Left cardiac atrium (tissue), 4 donors: Measurements from ENCODE around the gene NEGR1. TPM values are rescaled to one million over a fixed set of nuclear protein-coding genes. Genes with fewer than 3 reads are reported as not detected.

Source experiments
- ATAC-seq, 2 donors: fragments of 200-7000 bp; cut with Tn5 transposase; one replicate each; pipeline ENCODE4 v1.9.1; 2020; ENCODE audit warnings: mild to moderate bottlenecking in 2 of 2, moderate library complexity in 2 of 2
- DNase-seq: peaks from one replicate; pipeline ENCODE4 v3.0.0-alpha.2; 2020
- intact Hi-C, 2 donors: fragments of 100-400 bp; cut with DNase I; formaldehyde crosslinking; loops; one replicate each; pipeline versions ENCODE4 v1.14.1 to v1.15.1; 2022 to 2023
- long read RNA-seq: library from polyadenylated mRNA; unstranded; transcript quantifications from one replicate; pipeline ENCODE4 v2.0.0, GENCODE V29; 2021
- total RNA-seq, 2 donors: library from RNA; stranded (reverse); fragmentation: NEBNext Ultra II Directional; extraction: Animal tissue kit (Norgen Biotek cat#: 25700); gene quantifications; one replicate each; pipeline ENCODE4 v1.2.1, GENCODE V29; 2021
- donor health status: DM: no; HTN: yes; CAD: no.
- donor health status: DM: no; HTN: yes; CAD: no; lungs with severe emphysema.
- donor health status: DM: yes; HTN: yes; CAD: no.
- donor health status: Dilated cardiomyopathy.

NEGR1 gene
- 10 to 100 TPM; 18.8 to 22.4 TPM for total RNA-seq
- long read RNA-seq, partial matches to known transcripts = 6 of 6 reads
- long read RNA-seq, other reads (novel, unspliced or antisense) = 0 of 6 reads

- ATAC-seq (peak; percentile 92), DNase-seq (peak; percentile 89)
- intact Hi-C loops = no loop called here
Measured at GRCh38 chr1:72282271-72283021, at the start of gene NEGR1. NEGR1 (minus strand) TSS chr1:72282539.

- intact Hi-C loops = no loop called here
- DNase-seq = no peak
- ATAC-seq = no peak
Measured at GRCh38 chr1:72326494-72326893, 44.2 kb upstream of the NEGR1 start.

- DNase-seq (no peak), ATAC-seq (no peak)
- intact Hi-C loops = no loop called here
Measured at GRCh38 chr1:72324451-72324850, 42.1 kb upstream of the NEGR1 start.

- ATAC-seq (no peak), DNase-seq (no peak)
- intact Hi-C loops = no loop called here
Measured at GRCh38 chr1:72322910-72323309, 40.6 kb upstream of the NEGR1 start.

GRCh38 chr1:72296501-72296900, 14.2 kb upstream of the NEGR1 start:
- DNase-seq = no peak
- intact Hi-C loops = no loop called here
- ATAC-seq = no peak

- intact Hi-C loops = no loop called here
- ATAC-seq (no peak), DNase-seq (no peak)
Measured at GRCh38 chr1:72288886-72289285, 6.5 kb upstream of the NEGR1 start.

GRCh38 chr1:72286401-72286800, 4.1 kb upstream of the NEGR1 start:
- ATAC-seq (no peak), DNase-seq (no peak)
- intact Hi-C loops = no loop called here

- intact Hi-C loops = no loop called here
- ATAC-seq = no peak
- no peak for DNase-seq
Measured at GRCh38 chr1:72285074-72285425, 2.7 kb upstream of the NEGR1 start.

- peak; percentile 37 for DNase-seq
Measured at GRCh38 chr1:72284348-72285073, 2.2 kb upstream of the NEGR1 start.

GRCh38 chr1:72284084-72284347, 1.7 kb upstream of the NEGR1 start:
- DNase-seq (no peak), ATAC-seq (no peak)
- intact Hi-C loops = no loop called here

More at GRCh38 chr1:72284348-72285073, 2.2 kb upstream of the NEGR1 start:
- intact Hi-C loops = no loop called here
- peak in 1 of 2 donors; percentile 23 for ATAC-seq

- intact Hi-C loops = no loop called here
- DNase-seq (peak; percentile 72), ATAC-seq (peak; percentile 84 to 92)
Measured at GRCh38 chr1:72283307-72284083, 1.2 kb upstream of the NEGR1 start.

GRCh38 chr1:72283022-72283306, 625 bp upstream of the NEGR1 start:
- no peak for DNase-seq
- ATAC-seq = peak in 1 of 2 donors; percentile 0
- intact Hi-C loops = no loop called here

GRCh38 chr1:72281637-72282270, 585 bp downstream of the NEGR1 start:
- ATAC-seq (no peak), DNase-seq (no peak)
- intact Hi-C loops = no loop called here

GRCh38 chr1:72281144-72281543, 1.2 kb downstream of the NEGR1 start:
- no peak for ATAC-seq
- intact Hi-C loops = no loop called here
- no peak for DNase-seq

GRCh38 chr1:72280711-72281110, 1.6 kb downstream of the NEGR1 start:
- DNase-seq = no peak
- intact Hi-C loops = no loop called here
- no peak for ATAC-seq

GRCh38 chr1:72280131-72280530, 2.2 kb downstream of the NEGR1 start:
- intact Hi-C loops = no loop called here
- DNase-seq = no peak
- ATAC-seq = no peak

- intact Hi-C loops = no loop called here
Measured at GRCh38 chr1:72278461-72278860, 3.9 kb downstream of the NEGR1 start.

GRCh38 chr1:72271555-72272085, 10.7 kb downstream of the NEGR1 start:
- no peak for ATAC-seq

More at GRCh38 chr1:72278461-72278860, 3.9 kb downstream of the NEGR1 start:
- DNase-seq (no peak), ATAC-seq (no peak)

GRCh38 chr1:72262735-72263134, 19.6 kb downstream of the NEGR1 start:
- no peak for DNase-seq
- no peak for ATAC-seq
- intact Hi-C loops = no loop called here

More at GRCh38 chr1:72271555-72272085, 10.7 kb downstream of the NEGR1 start:
- intact Hi-C loops = no loop called here
- no peak for DNase-seq

GRCh38 chr1:72253132-72253531, 29.2 kb downstream of the NEGR1 start:
- ATAC-seq = no peak
- intact Hi-C loops = no loop called here
- DNase-seq = no peak
